Sigmoid colon (tissue), 7 donors: Measurements from ENCODE around the gene PRKAG2. TPM values are rescaled to one million over a fixed set of nuclear protein-coding genes. Genes with fewer than 3 reads are reported as not detected.

Experiments
- DNase-seq: peaks from one replicate; pipeline ENCODE4 v3.0.0-alpha.2; 2019
- H3K27ac ChIP-seq, 4 donors: fragments of 200-600 bp; sonication (generic); one replicate each; pipeline ENCODE4 v1.5.1; 2016 to 2019; ENCODE audit warnings: mild to moderate bottlenecking in 1 of 4
- H3K27me3 ChIP-seq, 3 donors: fragments of 200-600 bp; sonication (generic); one replicate each; pipeline ENCODE4 v1.5.1; 2019; ENCODE audit warnings: mild to moderate bottlenecking in 1 of 3
- H3K36me3 ChIP-seq, 4 donors: fragments of 200-600 bp; sonication (generic); one replicate each; pipeline ENCODE4 v1.5.1; 2016 to 2019
- H3K4me1 ChIP-seq, 4 donors: fragments of 200-600 bp; sonication (generic); one replicate each; pipeline ENCODE4 v1.5.1; 2017 to 2019
- H3K4me3 ChIP-seq, 4 donors: fragments of 200-600 bp; sonication (generic); one replicate each; pipeline ENCODE4 v1.5.1; 2017 to 2019; ENCODE audit warnings: mild to moderate bottlenecking in 2 of 4, moderate library complexity in 1 of 4
- H3K9me3 ChIP-seq, 4 donors: fragments of 200-600 bp in 3 of 4; sonication (generic) in 3 of 4; one replicate each; pipeline versions ENCODE4 v1.5.1 to v1.6.1; 2013 to 2019
- CTCF ChIP-seq, 4 experiments: fragments of 450-650 bp in 3 of 4; fragments of 200-600 bp in 1 of 4; IDR thresholded peaks; one replicate each; pipeline ENCODE4 v1.5.1; 2016 to 2019; ENCODE audit warnings: antibody characterized with exemption in 4 of 4, mild to moderate bottlenecking in 3 of 4, moderate library complexity in 2 of 4
- EP300 ChIP-seq, 4 donors: sonication (generic); formaldehyde crosslinking; IDR thresholded peaks; one replicate each; pipeline ENCODE4 v1.6.1; 2017; ENCODE audit warnings: antibody characterized with exemption in 4 of 4
- POLR2A ChIP-seq, 2 donors: fragments of 450-650 bp; IDR thresholded peaks; one replicate each; pipeline ENCODE4 v1.6.1; 2016; ENCODE audit warnings: antibody characterized with exemption in 2 of 2, mild to moderate bottlenecking in 2 of 2, moderate library complexity in 2 of 2
- POLR2AphosphoS5 ChIP-seq, 4 donors: sonication (generic); formaldehyde crosslinking; IDR thresholded peaks; one replicate each; pipeline ENCODE4 v1.6.1; 2017; ENCODE audit warnings: antibody characterized with exemption in 4 of 4
- WGBS, 2 donors: extraction: QIAGEN DNeasy Blood & Tissue Kit; methylation state at CpG; one replicate each; pipeline ENCODE4 v1.1.7; 2013; 5-methylcytosine and 5-hydroxymethylcytosine counted together
- intact Hi-C: fragments of 100-400 bp; cut with DNase I; formaldehyde crosslinking; loops from one replicate; pipeline ENCODE4 v1.15.1; 2023
- polyA plus RNA-seq, 3 donors: library from polyadenylated mRNA; stranded (reverse); fragments of 200-250 nt; gene quantifications; one replicate each; pipeline ENCODE4 v1.2.3, GENCODE V29; 2013
- total RNA-seq, 4 donors: library from RNA; depleted of rRNA; stranded (reverse); fragments of >200 nt; gene quantifications; one replicate each; pipeline ENCODE4 v1.1.0, GENCODE V29; 2016
- donor health status: healthy with polysubstance abuse.
- donor health status: Bipolar disorder and iron deficiency.
- donor health status: healthy.

Gene PRKAG2
- total and polyA plus RNA-seq, 7 donors = 19.2 to 51.2 (median 37.1) TPM

- H3K4me3 ChIP-seq = no peak overlapping the region
- WGBS, 2 donors = 93% methylated on average over 3 of the region's 3 CpGs
- no peak overlapping the region for H3K27ac ChIP-seq
- no peaks in the 10 kb centered on the region for H3K4me1 ChIP-seq
- intact Hi-C loops = no loop called here
- peak; percentile 27 for DNase-seq
- H3K36me3 ChIP-seq = no peaks in the 10 kb centered on the region
- H3K9me3 ChIP-seq = no peaks in the 10 kb centered on the region
- H3K27me3 ChIP-seq = peaks cover 0 to 4% (median 0%) of the 10 kb centered on the region in 3 donors
- TF ChIP-seq CTCF (IDR thresholded peaks at IDR 0.05) = no peak
- TF ChIP-seq POLR2AphosphoS5 (IDR thresholded peaks at IDR 0.05) = no peak
- TF ChIP-seq POLR2A (IDR thresholded peaks at IDR 0.05) = no peak
- no peak for TF ChIP-seq EP300 (IDR thresholded peaks at IDR 0.05)
Observed at GRCh38 chr7:151883857-151884256, 6.9 kb upstream of the PRKAG2 start.

- no peak overlapping the region for H3K4me3 ChIP-seq
- no peaks in the 10 kb centered on the region for H3K9me3 ChIP-seq
- 96 to 97% methylated on average over 2 of the region's 2 CpGs for WGBS, 2 donors
- TF ChIP-seq EP300 (IDR thresholded peaks at IDR 0.05) (no peak), CTCF (IDR thresholded peaks at IDR 0.05) (no peak), POLR2AphosphoS5 (IDR thresholded peaks at IDR 0.05) (no peak), POLR2A (IDR thresholded peaks at IDR 0.05) (no peak)
- intact Hi-C loops = no loop called here
- H3K36me3 ChIP-seq = no peaks in the 10 kb centered on the region
- DNase-seq = peak; percentile 48
- H3K27me3 ChIP-seq = peaks cover 0 to 4% (median 4%) of the 10 kb centered on the region in 3 donors
- H3K27ac ChIP-seq = no peak overlapping the region
- H3K4me1 ChIP-seq = peaks cover 0 to 8% (median 6%) of the 10 kb centered on the region in 4 donors
Observed at GRCh38 chr7:151882734-151883133, 5.8 kb upstream of the PRKAG2 start.

- Histone ChIP-seq H3K36me3 (no peaks in the 10 kb centered on the region), H3K27me3 (peaks cover 0 to 4% (median 4%) of the 10 kb centered on the region in 3 donors), H3K4me3 (no peak overlapping the region), H3K27ac (no peak overlapping the region), H3K4me1 (peaks cover 0 to 12% (median 9%) of the 10 kb centered on the region in 4 donors), H3K9me3 (no peaks in the 10 kb centered on the region)
- intact Hi-C loops = no loop called here
- DNase-seq = peak; percentile 25
- TF ChIP-seq EP300 (IDR thresholded peaks at IDR 0.05) (no peak), CTCF (IDR thresholded peaks at IDR 0.05) (no peak), POLR2AphosphoS5 (IDR thresholded peaks at IDR 0.05) (no peak), POLR2A (IDR thresholded peaks at IDR 0.05) (no peak)
- WGBS, 2 donors = 94 to 97% methylated on average over 3 of the region's 3 CpGs
Observed at GRCh38 chr7:151880688-151881087, 3.8 kb upstream of the PRKAG2 start.

GRCh38 chr7:151877911-151878835 is 1.3 kb upstream of the PRKAG2 start:
- TF ChIP-seq CTCF (IDR thresholded peaks at IDR 0.05) (no peak), EP300 (IDR thresholded peaks at IDR 0.05) (no peak), POLR2AphosphoS5 (IDR thresholded peaks at IDR 0.05) (no peak), POLR2A (IDR thresholded peaks at IDR 0.05) (no peak)
- Histone ChIP-seq H3K36me3 (no peaks in the 10 kb centered on the region), H3K4me1 (peaks cover 0 to 22% (median 14%) of the 10 kb centered on the region in 4 donors), H3K27me3 (peaks cover 0 to 4% (median 0%) of the 10 kb centered on the region in 3 donors), H3K4me3 (peak overlapping the region; percentile 77 to 82 (median 80)), H3K9me3 (no peaks in the 10 kb centered on the region), H3K27ac (peak overlapping the region; percentile 88 to 93 (median 90))
- intact Hi-C loops = loop anchor here (2.0 to 10.0 kb wide), 4 partner anchors 49 to 257 kb away; partner anchors contain the start of gene GALNT11
- 10 to 29% methylated on average over 30 of the region's 30 CpGs for WGBS, 2 donors
- no peak for DNase-seq
